ENCODE measurements around the gene MYO1C.
"Not testable (repeated sequence)": the region's sequence is repeated elsewhere in the genome, so short reads cannot be mapped to it uniquely, and the experiment has no call there.

The MYO1C gene

DNA sequence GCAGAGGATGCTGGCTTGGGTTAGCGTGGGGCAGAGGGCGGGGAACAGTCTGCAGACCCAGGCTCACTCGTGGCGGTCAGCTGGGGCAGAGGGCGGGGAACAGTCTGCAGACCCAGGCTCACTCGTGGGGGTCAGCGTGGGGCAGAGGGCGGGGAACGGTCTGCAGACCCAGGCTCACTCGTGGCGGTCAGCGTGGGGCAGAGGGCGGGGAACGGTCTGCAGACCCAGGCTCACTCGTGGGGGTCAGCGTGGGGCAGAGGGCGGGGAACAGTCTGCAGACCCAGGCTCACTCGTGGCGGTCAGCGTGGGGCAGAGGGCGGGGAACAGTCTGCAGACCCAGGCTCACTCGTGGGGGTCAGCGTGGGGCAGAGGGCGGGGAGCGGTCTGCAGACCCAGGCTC lies 16.2 kb upstream of the MYO1C start:
- DNase-seq = not testable (repeated sequence)

DNA sequence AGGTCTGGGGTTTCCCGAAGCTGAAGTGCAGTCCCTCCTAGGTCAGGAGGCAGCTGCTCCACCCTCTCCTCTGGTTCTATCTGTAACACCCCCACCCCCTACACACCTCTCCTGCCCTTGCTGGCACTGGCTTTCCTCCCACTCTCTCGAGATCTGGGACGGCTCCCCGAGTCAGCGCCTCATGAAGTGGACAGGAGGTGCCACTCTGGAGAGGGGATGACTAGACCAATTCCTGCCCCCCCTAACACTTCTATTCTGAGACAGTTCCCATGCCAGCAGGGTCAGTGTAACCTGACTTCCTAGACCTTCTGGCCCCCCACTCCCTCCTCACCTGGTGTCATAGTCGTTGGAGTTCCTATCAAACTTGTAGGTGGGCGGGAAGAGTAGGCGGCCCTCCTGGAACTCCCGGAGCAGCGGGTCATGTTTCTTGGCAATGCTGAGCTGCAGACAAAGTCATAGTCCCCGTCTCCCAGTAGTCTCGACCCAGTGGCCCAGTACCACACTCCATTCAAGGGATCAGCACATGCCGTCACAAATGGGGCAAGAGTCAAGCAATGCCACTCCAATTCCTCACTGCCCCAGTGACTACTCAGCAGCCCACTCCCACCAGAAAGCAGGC lies 14.3 kb upstream of the MYO1C start:
- DNase-seq = no peak

- no peak for DNase-seq
Observed at GRCh38 chr17:1505586-1505985, 13.1 kb upstream of the MYO1C start.

GRCh38 chr17:1504866-1505265 lies 12.4 kb upstream of the MYO1C start:
- DNase-seq = no peak

DNA sequence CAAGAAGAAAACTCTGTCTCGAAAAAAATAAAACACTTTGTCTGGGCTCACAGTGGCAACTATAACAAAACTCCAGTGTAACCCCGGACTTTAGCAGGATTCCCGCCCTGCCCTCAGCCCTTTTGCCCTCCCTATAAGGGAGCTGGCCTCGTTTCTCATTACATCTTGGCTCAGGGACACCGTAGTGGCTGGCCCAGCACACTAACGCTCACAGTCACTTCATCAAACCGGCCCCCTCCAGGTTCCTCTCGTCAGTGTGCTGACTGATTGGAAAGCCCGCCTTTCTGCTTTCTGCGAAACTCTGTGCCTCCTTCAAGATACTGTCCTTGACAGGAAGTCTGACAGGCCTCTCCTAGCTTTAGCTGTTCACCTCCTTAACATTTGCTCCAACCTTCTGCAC lies 11.2 kb upstream of the MYO1C start:
- DNase-seq = no peak

DNA sequence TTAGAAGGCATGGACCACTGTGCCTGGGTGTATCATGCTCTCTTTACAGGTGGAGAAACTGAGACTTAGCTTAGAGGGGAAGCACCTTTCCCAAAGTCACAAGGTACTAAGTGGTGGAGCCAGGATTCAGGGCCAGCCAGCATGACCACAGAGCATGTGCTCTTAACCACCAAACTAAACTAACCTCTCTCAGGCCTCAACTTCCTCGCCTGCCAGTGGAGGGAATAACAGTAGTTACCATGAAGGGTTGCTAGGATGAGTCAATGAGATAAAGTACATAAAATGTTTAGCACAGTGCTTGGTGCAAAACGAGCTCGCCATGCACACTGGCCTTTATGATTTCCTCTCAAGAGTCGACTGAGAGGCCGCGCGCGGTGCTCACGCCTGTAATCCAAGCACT lies 6.4 kb upstream of the MYO1C start:
- DNase-seq = no peak

DNA sequence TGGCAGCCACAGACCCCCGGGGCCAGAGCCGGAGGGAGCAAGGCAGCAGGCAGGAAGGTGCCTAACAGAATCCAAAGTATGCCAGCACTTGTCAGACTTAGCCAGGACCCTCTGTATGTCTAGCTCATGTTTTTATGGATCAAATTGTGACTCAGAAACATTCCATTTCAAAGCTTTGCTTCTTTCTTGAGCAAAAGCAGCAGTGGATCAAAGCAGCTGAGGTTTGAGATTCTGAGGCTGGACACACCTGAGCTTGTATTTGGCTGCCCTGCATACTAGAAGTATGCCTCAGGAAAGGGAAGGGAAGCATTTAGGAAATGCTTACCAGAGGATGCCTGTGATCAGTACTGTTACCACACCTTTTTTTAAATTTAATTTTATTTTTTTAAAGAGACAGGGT lies 5.7 kb upstream of the MYO1C start:
- no peak for DNase-seq

DNA sequence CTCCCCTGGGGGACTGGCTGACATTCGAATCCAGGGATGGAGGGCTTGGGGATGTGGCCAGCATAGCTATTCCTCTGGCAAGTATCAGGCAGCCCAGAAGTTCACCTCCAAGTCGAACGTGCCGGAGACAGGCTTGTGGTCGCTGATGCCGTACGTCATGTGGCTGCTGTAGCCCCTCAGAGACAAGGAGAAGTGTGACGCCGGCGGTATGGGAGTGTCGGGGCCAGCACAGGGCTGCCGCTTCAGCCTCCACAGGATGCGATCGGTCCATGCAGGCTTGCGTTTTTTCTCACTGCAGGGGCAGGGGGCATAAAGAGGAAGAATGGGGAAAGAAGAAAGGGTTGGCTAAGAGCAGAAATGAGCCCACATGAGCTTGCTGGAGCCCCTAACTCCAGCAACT lies 5.3 kb upstream of the MYO1C start:
- no peak for DNase-seq

DNA sequence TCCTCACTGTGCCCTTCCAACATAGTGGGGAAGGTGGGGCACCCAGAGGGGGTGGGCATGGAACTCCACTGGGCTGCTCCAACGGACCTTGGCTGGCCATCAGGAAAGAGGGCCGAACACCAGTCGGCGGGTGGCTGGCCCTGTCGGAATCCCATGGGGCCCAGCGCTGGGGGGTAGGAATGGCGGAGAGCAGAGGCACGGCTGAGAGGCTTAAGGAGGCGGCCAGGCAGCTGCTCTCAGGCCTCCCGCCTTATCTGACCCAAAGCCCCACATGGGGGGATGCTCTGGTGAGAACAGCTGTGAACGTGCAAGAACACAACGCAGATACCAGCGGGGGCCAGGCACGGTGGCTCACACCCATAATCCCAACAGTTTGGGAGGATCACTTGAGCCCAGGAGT lies 4.4 kb upstream of the MYO1C start:
- no peak for DNase-seq

DNA sequence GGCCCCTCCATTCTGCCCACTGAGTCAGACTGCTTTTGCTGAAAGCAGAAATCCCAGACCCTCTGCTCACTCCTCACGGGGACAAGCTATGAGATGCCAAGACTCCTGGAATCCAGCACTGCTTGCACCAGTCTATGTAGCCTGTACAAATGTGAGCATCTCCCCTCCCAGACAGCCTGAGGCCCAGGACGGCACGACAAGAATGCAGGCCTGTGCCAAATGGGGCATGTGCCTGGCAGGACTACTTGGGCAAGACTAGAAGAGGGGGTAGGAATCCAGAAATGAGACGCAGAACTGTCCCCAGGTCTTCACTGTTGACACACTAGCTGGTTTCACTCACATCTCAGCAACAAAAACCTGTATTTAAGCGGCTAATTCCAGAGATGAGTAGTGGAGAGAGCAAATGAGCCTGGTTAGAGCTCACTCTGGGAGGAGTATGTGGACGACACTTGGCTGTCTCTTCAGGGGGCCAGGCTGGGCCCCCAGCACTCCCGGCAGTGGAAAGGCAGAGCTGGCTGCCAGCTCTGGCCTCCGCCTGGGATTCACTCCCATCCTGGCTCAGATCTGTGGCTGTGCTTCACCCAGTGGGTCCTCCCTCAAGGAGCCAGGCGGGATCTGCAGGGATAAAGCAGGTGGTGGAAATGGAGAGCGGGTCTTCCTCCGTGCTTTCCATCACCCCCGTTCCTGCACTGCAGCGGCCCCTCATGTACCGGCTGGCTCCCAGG lies 2.9 kb upstream of the MYO1C start:
- DNase-seq = no peak

- no peak for DNase-seq
Observed at GRCh38 chr17:1494736-1495253, 2.3 kb upstream of the MYO1C start.

GRCh38 chr17:1494203-1494602 lies 1.7 kb upstream of the MYO1C start:
- DNase-seq = no peak

DNA sequence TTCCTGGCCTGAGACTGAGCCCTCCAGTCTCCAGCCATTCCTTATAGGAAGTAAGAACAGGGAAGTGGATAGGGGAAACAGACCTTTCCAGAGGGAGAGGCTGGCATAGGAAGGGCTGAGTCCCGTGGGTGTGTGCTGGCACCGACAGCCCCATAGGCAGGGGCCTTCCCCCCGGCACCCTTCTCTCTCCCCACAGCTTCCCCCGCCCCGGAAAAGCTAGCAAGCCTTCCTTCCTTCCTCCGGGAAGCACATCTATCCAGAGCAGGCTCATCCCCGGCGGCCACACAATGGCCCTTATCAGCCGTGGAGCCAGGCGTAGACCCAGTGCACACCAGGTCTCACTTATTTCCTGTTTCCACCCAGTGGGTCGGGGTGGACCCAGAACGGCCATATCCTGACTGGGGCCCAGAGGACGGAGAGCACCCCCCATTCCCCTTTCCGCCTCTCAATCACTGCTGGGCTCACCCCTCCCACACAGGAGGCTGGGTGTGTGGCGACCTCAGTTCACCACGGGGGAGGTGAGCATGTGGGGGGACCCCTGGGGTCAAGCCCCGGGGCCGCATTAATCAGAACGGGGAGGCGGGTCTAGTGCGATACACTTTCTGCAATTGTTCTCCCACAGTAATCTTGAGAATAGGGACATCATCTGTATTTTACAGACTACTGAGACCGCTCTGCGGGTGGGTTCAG lies 950 bp upstream of the MYO1C start:
- no peak for DNase-seq

DNA sequence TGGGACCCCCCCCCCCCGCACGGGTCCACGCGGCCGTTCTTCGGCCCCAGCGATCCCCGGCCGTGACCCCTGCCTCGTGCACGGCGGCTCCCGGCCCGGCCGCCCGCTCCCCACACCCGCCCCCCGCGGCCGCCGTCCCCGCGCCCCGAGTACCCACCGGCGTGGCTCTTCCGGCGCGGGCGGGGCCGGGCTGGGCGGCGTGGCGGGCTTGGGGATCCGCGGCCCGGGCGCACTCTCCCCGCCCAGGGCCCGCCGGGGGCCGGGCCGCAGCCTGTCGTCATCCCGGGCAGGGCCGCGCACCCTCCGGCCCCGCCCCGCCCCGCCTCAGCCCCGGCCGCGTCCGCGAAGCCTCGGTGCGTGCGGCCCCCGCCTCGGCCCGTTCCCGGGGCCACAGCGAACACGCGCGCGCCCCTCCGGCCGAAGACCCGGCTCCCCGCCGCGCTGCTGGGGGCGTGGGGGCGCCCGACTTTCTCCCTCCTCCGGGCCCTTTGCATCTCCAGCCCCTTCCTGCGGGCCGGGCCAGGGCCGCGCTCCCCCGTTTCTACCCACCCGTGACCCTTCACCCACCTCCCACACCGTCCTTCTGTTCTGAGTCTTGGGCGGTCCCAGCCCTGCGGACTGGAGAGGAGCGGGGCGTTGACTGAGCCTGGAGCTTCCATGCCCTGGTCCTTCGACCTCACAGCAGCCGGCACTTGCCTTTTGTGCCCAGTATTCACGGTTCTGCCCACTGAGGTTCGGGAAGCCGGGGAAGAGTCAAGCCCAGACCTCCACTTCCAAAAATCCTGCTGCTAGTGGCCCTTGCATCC lies 840 bp downstream of the MYO1C start:
- DNase-seq = peak; percentile 57

- DNase-seq = peak; percentile 70
Observed at GRCh38 chr17:1490643-1491442, 1.6 kb downstream of the MYO1C start.

GRCh38 chr17:1488826-1489270 lies 3.6 kb downstream of the MYO1C start:
- DNase-seq = no peak

DNA sequence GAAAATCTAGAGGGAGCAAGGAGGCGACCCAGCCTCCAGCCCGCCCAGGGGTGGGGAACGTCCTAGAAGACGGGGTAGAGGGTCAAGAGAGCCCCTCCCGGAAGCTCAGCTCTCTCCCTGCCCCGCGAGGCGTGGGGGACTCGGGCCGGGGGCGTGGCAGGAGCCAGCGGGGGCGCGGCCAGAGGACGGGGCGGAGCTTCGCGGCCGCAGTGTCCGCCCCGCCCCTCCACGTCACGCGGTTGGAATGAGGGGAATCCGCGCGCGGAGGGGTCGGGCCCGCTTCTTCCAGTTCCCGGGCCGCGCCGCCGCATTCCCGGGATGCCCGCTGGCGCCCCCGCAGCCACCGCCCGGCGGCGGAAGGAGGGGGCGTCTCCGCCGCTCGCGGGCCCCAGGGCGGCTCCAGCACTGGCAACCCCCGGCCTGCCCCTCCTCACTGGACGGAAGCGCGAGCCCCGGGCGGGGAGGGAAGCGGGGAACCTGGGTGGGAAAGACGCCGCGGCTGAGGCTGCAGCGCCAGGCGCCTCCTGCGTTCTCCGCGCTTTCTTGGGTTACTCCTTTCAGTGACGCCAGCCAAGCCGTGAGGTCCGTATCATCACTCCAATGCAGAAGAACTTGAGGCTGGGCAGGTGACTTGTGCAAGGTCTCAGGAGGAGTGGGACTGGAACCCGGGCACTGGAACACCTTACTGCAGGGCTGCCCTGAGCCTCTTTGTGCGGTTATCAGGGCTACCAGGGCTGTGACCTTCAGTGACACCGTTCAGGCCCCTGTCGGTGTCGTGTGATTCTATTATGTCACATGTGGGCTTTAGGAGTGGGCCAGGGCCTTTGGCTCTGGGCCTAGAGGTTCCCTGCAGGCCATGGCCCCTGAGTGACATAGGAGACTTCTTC lies 4.3 kb downstream of the MYO1C start:
- DNase-seq = peak; percentile 69

GRCh38 chr17:1486802-1487695 lies 5.4 kb downstream of the MYO1C start:
- peak; percentile 61 for DNase-seq

DNA sequence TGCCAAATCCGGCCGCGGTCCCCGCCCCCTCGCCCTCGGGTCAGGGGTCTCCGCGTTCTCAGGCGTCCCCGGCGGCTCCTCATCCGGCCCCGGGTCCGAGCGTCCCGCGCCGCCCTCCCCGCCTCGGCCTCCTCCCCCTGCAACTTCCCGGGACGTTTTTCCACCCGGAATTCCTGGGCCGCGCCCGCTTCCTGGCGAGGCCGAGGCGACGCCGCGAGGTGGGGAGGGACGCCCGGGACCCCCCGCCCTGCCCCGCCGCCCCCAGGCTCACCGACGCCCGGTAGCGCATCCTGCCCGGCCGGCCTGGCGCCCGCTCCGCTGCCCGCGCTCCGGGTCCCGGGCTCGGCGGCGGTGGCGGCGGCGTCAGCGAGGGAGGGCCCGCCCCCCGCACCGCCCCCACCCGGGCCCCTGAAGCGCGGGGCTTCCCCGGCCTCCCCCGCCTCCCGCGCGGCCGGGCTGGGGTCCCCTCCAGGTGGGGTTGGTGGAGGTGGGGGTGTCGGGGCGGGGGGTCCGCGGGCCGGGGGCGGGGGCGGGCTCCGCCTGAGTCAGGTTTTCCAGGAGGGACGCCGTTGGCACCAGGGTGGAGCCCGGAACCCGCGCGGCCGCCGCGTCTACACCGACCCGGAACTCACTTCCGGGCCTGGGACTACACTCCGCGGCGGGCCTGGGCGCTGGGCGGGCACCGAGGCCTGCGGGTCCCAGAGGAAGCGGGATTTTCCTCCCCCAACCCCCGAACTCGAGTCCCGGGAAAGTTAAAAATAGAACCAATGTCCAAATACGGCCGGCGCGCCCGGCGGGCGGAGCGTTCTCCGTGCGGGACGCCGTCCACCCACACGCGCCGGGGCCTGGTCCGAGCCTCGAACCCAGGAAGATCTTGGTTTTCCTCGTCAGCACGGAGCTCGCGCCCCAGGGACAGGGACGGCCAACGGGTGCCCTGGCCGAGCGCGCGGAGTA lies 6.8 kb downstream of the MYO1C start:
- DNase-seq = peak; percentile 65

All from activated CD4-positive, CD25-positive, alpha-beta regulatory T cell treated with anti-CD3 and anti-CD28 coated beads, Interleukin-2, amount 50 U/mL, for 72 hours (primary cell).